AG04450 (cell line): ENCODE measurements around the gene DIABLO. TPM values are rescaled to one million over a fixed set of nuclear protein-coding genes. Genes with fewer than 3 reads are reported as not detected.

ENCODE experiments used
- CTCF ChIA-PET: fragments of 300-600, 350-600 bp; formaldehyde crosslinking; extraction: SDS; loops from one replicate; lab custom pipeline; 2022; ENCODE audit warnings: antibody characterized with exemption, inconsistent platforms; lab: Charles Lee
- POLR2A ChIA-PET: fragments of 350-600 bp; formaldehyde crosslinking; extraction: SDS; loops from one replicate; lab custom pipeline; 2021; ENCODE audit warnings: antibody characterized with exemption, inconsistent platforms; lab: Yijun Ruan, JAX
- DNase-seq: peaks from one replicate; pipeline ENCODE4 v3.0.0-alpha.2; 2011; ENCODE audit warnings: low read depth, low spot score
- H3K27ac ChIP-seq: one replicate; pipeline ENCODE4 v1.5.1; 2012; ENCODE audit warnings: low read depth, low read length, control low read depth
- H3K27me3 ChIP-seq: one replicate; pipeline ENCODE4 v1.6.0; 2012; ENCODE audit warnings: low read length; ENCODE audit not compliant: control insufficient read depth, insufficient read depth
- H3K4me3 ChIP-seq: 2 replicates; pipeline ENCODE4 v1.5.1; 2011; ENCODE audit warnings: mild to moderate bottlenecking, low read depth, low read length, control low read depth
- H3K9me3 ChIP-seq: 2 replicates; pipeline ENCODE4 v1.5.1; 2012; ENCODE audit warnings: low read length; ENCODE audit not compliant: control insufficient read depth, insufficient read depth
- polyA plus RNA-seq: library from polyadenylated mRNA; depleted of rRNA; stranded (reverse); fragments of >200 nt; gene quantifications from 2 replicates; pipeline ENCODE4 v1.2.3, GENCODE V29; 2011
- TF ChIP-seq, protein P1 (sequence below): IDR thresholded peaks from 2 replicates; pipeline ENCODE4 v1.5.1; 2011; ENCODE audit warnings: low read depth, low read length, control low read depth, inconsistent platforms

The DIABLO gene
- polyA plus RNA-seq, 1 experiment, result 59.6 TPM

DNA sequence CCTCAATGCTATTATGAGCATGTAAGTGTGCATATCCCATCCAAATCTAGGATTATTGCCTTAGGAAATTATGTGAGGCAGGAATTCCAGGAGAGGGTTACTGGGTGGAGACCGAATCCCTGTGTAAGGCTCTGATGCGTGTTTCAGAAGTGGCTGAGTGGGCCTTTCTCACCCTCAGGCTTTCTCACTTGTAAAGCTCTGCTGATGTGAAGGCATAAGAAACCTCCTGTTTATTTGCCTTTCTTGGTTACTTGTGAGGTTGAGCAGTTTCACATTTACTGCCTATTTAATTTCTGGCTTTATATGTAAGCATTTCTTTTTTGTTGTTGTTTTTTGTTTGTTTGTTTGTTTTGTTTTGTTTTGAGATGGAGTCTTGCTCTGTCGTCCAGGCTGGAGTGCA lies 62.9 kb downstream of the DIABLO start:
- H3K27ac ChIP-seq, result no peak overlapping the region
- no peak for DNase-seq
- H3K27me3 ChIP-seq, result peaks cover 7% of the 10 kb centered on the region
- POLR2A ChIA-PET, result no interaction called here
- H3K4me3 ChIP-seq, result no peak overlapping the region
- TF ChIP-seq, protein P1, sequence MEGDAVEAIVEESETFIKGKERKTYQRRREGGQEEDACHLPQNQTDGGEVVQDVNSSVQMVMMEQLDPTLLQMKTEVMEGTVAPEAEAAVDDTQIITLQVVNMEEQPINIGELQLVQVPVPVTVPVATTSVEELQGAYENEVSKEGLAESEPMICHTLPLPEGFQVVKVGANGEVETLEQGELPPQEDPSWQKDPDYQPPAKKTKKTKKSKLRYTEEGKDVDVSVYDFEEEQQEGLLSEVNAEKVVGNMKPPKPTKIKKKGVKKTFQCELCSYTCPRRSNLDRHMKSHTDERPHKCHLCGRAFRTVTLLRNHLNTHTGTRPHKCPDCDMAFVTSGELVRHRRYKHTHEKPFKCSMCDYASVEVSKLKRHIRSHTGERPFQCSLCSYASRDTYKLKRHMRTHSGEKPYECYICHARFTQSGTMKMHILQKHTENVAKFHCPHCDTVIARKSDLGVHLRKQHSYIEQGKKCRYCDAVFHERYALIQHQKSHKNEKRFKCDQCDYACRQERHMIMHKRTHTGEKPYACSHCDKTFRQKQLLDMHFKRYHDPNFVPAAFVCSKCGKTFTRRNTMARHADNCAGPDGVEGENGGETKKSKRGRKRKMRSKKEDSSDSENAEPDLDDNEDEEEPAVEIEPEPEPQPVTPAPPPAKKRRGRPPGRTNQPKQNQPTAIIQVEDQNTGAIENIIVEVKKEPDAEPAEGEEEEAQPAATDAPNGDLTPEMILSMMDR, result no peak
- CTCF ChIA-PET, result no interaction called here
- H3K9me3 ChIP-seq, result no peaks in the 10 kb centered on the region

DNA sequence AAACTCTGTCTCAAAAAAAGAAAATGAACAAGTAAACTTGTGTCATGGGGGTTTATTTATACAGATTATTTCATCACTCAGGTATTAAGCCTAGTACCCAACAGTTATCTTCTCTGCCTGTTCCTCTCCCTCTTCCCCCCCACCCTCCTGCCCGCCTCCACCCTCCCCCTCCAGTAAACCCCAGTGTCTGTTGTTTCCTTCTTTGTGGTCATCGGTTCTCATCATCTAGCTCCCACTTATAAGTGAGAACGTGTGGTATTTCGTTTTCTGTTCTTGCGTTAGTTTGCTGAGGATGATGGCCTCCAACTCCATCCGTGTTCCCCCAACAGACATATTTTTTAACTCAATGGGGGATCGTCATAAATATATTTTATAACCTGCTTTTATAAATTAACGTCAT lies 64.2 kb downstream of the DIABLO start:
- no peaks in the 10 kb centered on the region for H3K9me3 ChIP-seq

GRCh38 chr12:122160761-122161160 lies 65.1 kb downstream of the DIABLO start:
- no peak for DNase-seq
- Histone ChIP-seq H3K27me3 (peaks cover 7% of the 10 kb centered on the region), H3K4me3 (no peak overlapping the region), H3K9me3 (no peaks in the 10 kb centered on the region), H3K27ac (no peak overlapping the region)
- POLR2A ChIA-PET, result no interaction called here
- TF ChIP-seq, protein P1, result no peak
- CTCF ChIA-PET, result no interaction called here

More for the DNA sequence above, 64.2 kb downstream of the DIABLO start:
- Histone ChIP-seq H3K4me3 (no peak overlapping the region), H3K27me3 (peaks cover 7% of the 10 kb centered on the region), H3K27ac (no peak overlapping the region)
- DNase-seq, result no peak
- ChIA-PET POLR2A (no interaction called here), CTCF (no interaction called here)
- TF ChIP-seq, protein P1, result no peak

- no peak overlapping the region for H3K27ac ChIP-seq
- H3K9me3 ChIP-seq, result no peaks in the 10 kb centered on the region
- H3K27me3 ChIP-seq, result peaks cover 9% of the 10 kb centered on the region
- TF ChIP-seq, protein P1, result no peak
- H3K4me3 ChIP-seq, result no peak overlapping the region
- DNase-seq, result no peak
- CTCF ChIA-PET, result no interaction called here
- POLR2A ChIA-PET, result interaction anchor here (0.7 kb wide), 1 partner anchor 108 kb away, joined by 6 read pairs; no protein-coding TSS in a partner anchor
Measured at GRCh38 chr12:122159882-122160281, 66.0 kb downstream of the DIABLO start.

DNA sequence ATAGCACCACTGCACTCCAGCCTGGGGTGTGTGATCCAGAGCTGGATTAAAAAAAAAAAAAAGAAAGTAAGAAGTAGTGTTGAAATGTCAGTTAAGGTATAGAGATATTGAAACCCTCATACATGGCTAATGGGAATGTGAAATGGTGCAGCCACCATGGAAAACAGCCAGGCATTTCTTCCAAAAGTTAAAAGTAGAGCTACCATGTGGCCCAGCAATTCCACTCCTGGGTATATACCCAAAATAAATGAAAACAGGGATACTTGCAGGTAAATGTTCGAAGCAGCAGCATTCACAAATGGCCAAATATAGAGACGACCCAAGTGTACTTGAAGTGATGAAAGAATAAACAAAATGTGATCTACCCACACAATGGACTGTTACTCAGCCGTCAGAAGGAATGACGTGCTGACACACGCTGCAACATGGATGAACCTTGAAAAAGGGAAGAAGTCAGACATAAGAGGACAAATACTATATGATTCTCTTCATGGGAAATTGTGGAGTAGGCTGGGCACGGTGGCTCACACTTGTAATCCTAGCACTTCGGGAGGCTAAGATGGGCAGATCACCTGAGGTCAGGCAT lies 67.1 kb downstream of the DIABLO start:
- ChIA-PET POLR2A (interaction anchor here (1.1 kb wide), 1 partner anchor 18 kb away, joined by 5 read pairs; no protein-coding TSS in a partner anchor), CTCF (interaction anchor here (0.7 kb wide), 1 partner anchor 32 kb away, joined by 3 read pairs; no protein-coding TSS in a partner anchor)
- no peak overlapping the region for H3K4me3 ChIP-seq

More for the DNA sequence above, 67.1 kb downstream of the DIABLO start:
- TF ChIP-seq, protein P1, result no peak
- Histone ChIP-seq H3K27ac (no peak overlapping the region), H3K9me3 (no peaks in the 10 kb centered on the region), H3K27me3 (peaks cover 9% of the 10 kb centered on the region)
- no peak for DNase-seq
